Transverse colon (tissue), 4 donors: ENCODE measurements around the gene TNFRSF25. TPM values are rescaled to one million over a fixed set of nuclear protein-coding genes. Genes with fewer than 3 reads are reported as not detected.

Experiments used
- DNase-seq: peaks from one replicate; pipeline ENCODE4 v3.0.0-alpha.2; 2019
- H3K27ac ChIP-seq, 4 donors: fragments of 200-600 bp; sonication (generic); 2 replicates each; pipeline ENCODE4 v1.5.1; 2016 to 2018; ENCODE audit warnings: inconsistent platforms in 4 of 4
- H3K27me3 ChIP-seq: fragments of 200-600 bp; sonication (generic); 2 replicates; pipeline ENCODE4 v1.5.1; 2017; ENCODE audit warnings: inconsistent platforms
- H3K36me3 ChIP-seq, 4 donors: fragments of 200-600 bp; sonication (generic); 2 replicates each; pipeline ENCODE4 v1.5.1; 2017 to 2019; ENCODE audit warnings: inconsistent platforms in 4 of 4
- H3K4me1 ChIP-seq, 4 donors: fragments of 200-600 bp; sonication (generic); 2 replicates each; pipeline ENCODE4 v1.5.1; 2017 to 2020; ENCODE audit warnings: inconsistent platforms in 4 of 4
- H3K4me3 ChIP-seq, 4 donors: fragments of 200-600 bp; sonication (generic); 1 replicate in 1 of 4; 2 replicates in 3 of 4; pipeline versions ENCODE4 v1.5.1 to v1.6.1; 2017 to 2019; ENCODE audit warnings: inconsistent platforms in 4 of 4
- H3K9me3 ChIP-seq, 2 donors: fragments of 200-600 bp; sonication (generic); 2 replicates each; pipeline ENCODE4 v1.5.1; 2017 to 2019; ENCODE audit warnings: inconsistent platforms in 2 of 2
- CTCF ChIP-seq, 5 experiments: fragments of 200-600 bp in 3 of 5; fragments of 450-650 bp in 2 of 5; sonication (generic) in 3 of 5; IDR thresholded peaks; 1 replicate in 2 of 5; 2 replicates in 3 of 5; pipeline ENCODE4 v1.5.1; 2016 to 2017; ENCODE audit warnings: antibody characterized with exemption in 5 of 5, inconsistent platforms in 3 of 5, mild to moderate bottlenecking in 2 of 5, moderate library complexity in 1 of 5
- EP300 ChIP-seq: sonication (generic); formaldehyde crosslinking; IDR thresholded peaks from one replicate; pipeline ENCODE4 v1.6.1; 2017; ENCODE audit warnings: antibody characterized with exemption, low read depth
- POLR2A ChIP-seq: fragments of 450-650 bp; IDR thresholded peaks from one replicate; pipeline ENCODE4 v1.6.1; 2016; ENCODE audit warnings: antibody characterized with exemption, mild to moderate bottlenecking, moderate library complexity
- POLR2AphosphoS5 ChIP-seq, 3 donors: sonication (generic); formaldehyde crosslinking; IDR thresholded peaks; one replicate each; pipeline ENCODE4 v1.6.1; 2016; ENCODE audit warnings: antibody characterized with exemption in 3 of 3
- WGBS, 2 donors: methylation state at CpG; one replicate each; pipeline ENCODE4 v1.1.5; 2018; ENCODE audit warnings: low coverage in 1 of 2; 5-methylcytosine and 5-hydroxymethylcytosine counted together
- in situ Hi-C, 4 donors: fragments of 200-750 bp; cut with MboI; loops; one replicate each; pipeline versions ENCODE4 v1.15.0 to v1.15.1; 2017; ENCODE audit warnings: low sequenced_read_pairs in 3 of 4, low pct_ligation_motif_present in 1 of 4, low pct_unique_long_range_greater_than_20kb in 1 of 4
- intact Hi-C: fragments of 100-400 bp; cut with DNase I; formaldehyde crosslinking; loops from one replicate; pipeline ENCODE4 v1.15.1; 2023; ENCODE audit warnings: low total_unique reads
- total RNA-seq, 4 donors: library from RNA; depleted of rRNA; stranded (reverse); fragments of >200 nt; gene quantifications; one replicate each; pipeline ENCODE4 v1.1.0, GENCODE V29; 2016

The TNFRSF25 gene
- total RNA-seq, 4 donors from 2014 or later = 38.9 to 55.3 (median 45.0) TPM

- DNase-seq = peak; percentile 79
- intact Hi-C loops = no loop called here
- Histone ChIP-seq H3K36me3 (no peaks in the 10 kb centered on the region), H3K9me3 (no peaks in the 10 kb centered on the region), H3K27me3 (no peaks in the 10 kb centered on the region), H3K4me3 (no peak overlapping the region), H3K27ac (peak overlapping the region; percentile 53 to 76 (median 64)), H3K4me1 (peaks cover 6 to 44% (median 30%) of the 10 kb centered on the region in 4 donors)
- 10 to 26% methylated on average over 2 to 23 of the region's 33 CpGs for WGBS, 2 donors
- TF ChIP-seq POLR2A (no peak), CTCF (IDR thresholded peaks at IDR 0.05) (peak; percentile 90 to 97 (median 93))
- in situ Hi-C loops = loop anchor here in 3 of 4 donors (25.0 kb wide), 1 partner anchor 162 kb away; no protein-coding TSS in a partner anchor
Measured at GRCh38 chr1:6475381-6476133, 9.6 kb upstream of the TNFRSF25 start.

- in situ Hi-C loops (loop anchor here in 3 of 4 donors (25.0 kb wide), 1 partner anchor 162 kb away; no protein-coding TSS in a partner anchor), intact Hi-C loops (no loop called here)
- H3K36me3 ChIP-seq = no peaks in the 10 kb centered on the region
- no peak for DNase-seq
- no peak overlapping the region for H3K4me3 ChIP-seq
- peaks cover 6 to 44% (median 30%) of the 10 kb centered on the region in 4 donors for H3K4me1 ChIP-seq
- WGBS, 2 donors = 72% methylated on average over 13 of the region's 13 CpGs; no CpG with 5 or more reads in 1 of the 2 donors
- H3K9me3 ChIP-seq = no peaks in the 10 kb centered on the region
- H3K27ac ChIP-seq = peak overlapping the region in 1 of 4 donors; percentile 0
- TF ChIP-seq POLR2AphosphoS5 (IDR thresholded peaks at IDR 0.05) = no peak
- TF ChIP-seq EP300 = no peak
- TF ChIP-seq POLR2A = no peak
- TF ChIP-seq CTCF (IDR thresholded peaks at IDR 0.05) = no peak
- no peaks in the 10 kb centered on the region for H3K27me3 ChIP-seq
Measured at GRCh38 chr1:6474815-6475282, 8.9 kb upstream of the TNFRSF25 start.

- no peaks in the 10 kb centered on the region for H3K36me3 ChIP-seq
- H3K27ac ChIP-seq = peak overlapping the region; percentile 0 to 93 (median 90)
- intact Hi-C loops = no loop called here
- no peaks in the 10 kb centered on the region for H3K9me3 ChIP-seq
- in situ Hi-C loops = no loop called here
- no peak for TF ChIP-seq POLR2AphosphoS5 (IDR thresholded peaks at IDR 0.05)
- no peak for TF ChIP-seq EP300
- no peak for TF ChIP-seq CTCF (IDR thresholded peaks at IDR 0.05)
- no peak for TF ChIP-seq POLR2A
- DNase-seq = peak; percentile 59
- peaks cover 6 to 44% (median 30%) of the 10 kb centered on the region in 4 donors for H3K4me1 ChIP-seq
- 47% methylated on average over 20 of the region's 33 CpGs; no CpG with 5 or more reads in 1 of the 2 donors for WGBS, 2 donors
- H3K27me3 ChIP-seq = no peaks in the 10 kb centered on the region
- peak overlapping the region in 2 of 4 donors; percentile 11 to 24 for H3K4me3 ChIP-seq
Measured at GRCh38 chr1:6473974-6474814, 8.2 kb upstream of the TNFRSF25 start.

GRCh38 chr1:6473156-6473555, 7.2 kb upstream of the TNFRSF25 start:
- DNase-seq = no peak
- in situ Hi-C loops (no loop called here), intact Hi-C loops (no loop called here)
- Histone ChIP-seq H3K4me1 (peaks cover 6 to 44% (median 30%) of the 10 kb centered on the region in 4 donors), H3K27ac (peak overlapping the region; percentile 89 to 93 (median 92)), H3K4me3 (peak overlapping the region in 2 of 4 donors; percentile 11 to 24), H3K9me3 (no peaks in the 10 kb centered on the region), H3K27me3 (no peaks in the 10 kb centered on the region), H3K36me3 (no peaks in the 10 kb centered on the region)
- WGBS, 2 donors = 70% methylated on average over 7 of the region's 18 CpGs; no CpG with 5 or more reads in 1 of the 2 donors
- TF ChIP-seq POLR2A (no peak), CTCF (IDR thresholded peaks at IDR 0.05) (no peak), POLR2AphosphoS5 (IDR thresholded peaks at IDR 0.05) (no peak), EP300 (no peak)
